HG02571 (cell line): ENCODE results near the gene ERCC5.
A peak's percentile ranks its signal among the peaks of the same experiment; 100 is the strongest.

Experiments
- ATAC-seq: cut with Tn5 transposase; IDR thresholded peaks from one replicate; pipeline ENCODE4 v1.9.1; 2021; ENCODE audit warnings: mild to moderate bottlenecking, moderate library complexity; ENCODE audit not compliant: unreplicated experiment

ERCC5 gene

GRCh38 chr13:102839462-102839861 lies 6.4 kb upstream of the ERCC5 start:
- ATAC-seq, result no peak

GRCh38 chr13:102845289-102845629 lies 573 bp upstream of the ERCC5 start:
- ATAC-seq, result peak; percentile 21

DNA sequence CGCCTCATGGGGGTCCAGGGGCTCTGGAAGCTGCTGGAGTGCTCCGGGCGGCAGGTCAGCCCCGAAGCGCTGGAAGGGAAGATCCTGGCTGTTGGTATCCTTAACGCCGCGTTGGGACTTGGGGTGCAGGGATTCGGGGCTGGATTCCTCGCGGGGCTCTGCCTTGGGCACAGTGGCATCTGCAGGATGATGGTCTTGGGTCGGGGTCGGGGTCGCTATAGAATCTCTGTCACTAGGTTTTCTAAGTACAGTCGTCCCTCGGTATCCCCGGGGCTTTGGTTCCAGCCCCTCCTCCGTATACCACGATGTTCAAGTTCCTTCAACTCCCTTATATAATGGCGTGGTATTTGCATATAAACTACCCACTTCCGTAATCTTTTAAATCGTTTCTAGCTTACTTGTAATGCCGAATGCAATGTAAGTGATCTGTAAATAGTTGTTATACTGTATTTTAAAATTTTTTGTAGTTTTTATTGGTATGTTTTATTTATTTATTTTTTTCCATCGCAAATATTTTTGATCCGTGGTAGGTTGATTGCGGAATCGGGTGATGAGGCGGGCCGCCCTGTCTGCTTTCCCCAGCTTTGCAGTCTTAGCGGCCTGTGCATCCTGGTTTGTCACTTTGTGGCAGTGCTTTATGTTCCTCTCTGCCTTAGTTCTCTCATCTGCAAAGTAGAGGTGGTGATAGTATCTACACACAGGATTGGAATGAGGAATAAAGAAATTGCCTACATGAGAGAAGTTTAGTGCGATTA lies 606 bp downstream of the ERCC5 start:
- ATAC-seq, result peak; percentile 26

DNA sequence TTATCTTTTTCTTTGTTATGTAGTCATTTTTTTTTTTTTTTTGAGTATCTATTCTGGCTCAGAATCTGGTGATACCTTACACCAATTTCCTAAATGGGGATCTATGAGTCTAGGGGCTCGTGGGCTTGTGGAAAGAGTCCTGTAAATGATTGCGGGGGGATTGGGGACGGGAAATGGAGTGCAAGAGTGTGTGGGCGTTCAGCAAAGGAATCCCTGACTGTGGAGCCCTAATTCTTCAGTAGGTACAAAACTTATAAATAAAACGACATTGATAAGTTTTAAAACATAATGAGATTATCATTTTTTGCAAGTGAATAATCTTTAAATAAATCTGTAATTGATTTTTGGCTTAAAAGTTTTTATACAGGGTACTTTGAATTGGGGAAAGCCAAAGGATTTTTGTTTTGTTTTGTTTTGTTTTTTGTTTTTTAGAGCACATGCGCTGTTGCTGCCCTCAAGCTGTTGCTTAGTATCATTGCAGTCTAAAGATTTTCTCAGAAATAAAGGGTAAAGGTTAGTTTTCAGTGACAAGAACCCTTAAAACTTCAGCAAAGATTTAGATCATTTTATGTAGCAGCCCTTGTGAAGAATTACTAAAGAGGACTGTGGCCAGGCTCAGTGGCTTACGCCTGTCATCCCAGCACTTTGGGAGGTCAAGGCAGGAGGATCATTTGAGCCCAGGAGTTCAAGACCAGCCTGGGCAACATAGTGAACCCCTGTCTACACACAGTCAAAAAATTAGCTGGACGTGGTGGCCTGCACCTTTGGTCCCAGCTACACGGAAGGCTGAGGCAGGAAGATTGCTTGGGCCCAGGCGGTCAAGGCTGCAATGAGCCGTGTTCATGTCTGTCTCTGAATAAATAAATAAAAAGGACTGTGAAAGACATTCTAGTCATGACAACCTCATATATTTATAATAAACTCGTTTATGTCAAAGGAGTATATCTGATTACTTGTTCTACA lies 1.7 kb downstream of the ERCC5 start:
- no peak for ATAC-seq

DNA sequence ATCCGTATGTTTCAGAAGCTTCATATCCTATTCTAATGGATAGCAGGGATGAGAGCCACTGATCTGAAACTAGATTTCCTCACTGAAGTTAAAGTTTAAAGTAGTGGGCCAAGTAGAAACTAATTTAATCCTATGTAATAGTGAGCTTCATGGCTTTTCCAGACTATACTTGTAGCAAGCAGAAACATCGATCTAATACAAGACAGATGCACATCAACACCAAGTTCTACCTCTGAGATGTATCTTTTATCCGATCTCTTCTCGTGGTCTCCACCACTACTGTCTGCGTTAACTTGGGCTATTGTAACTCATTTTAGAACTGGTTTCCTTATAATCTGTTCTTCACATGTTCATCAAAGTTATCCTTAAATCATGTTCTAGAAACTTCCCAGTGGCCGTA lies 3.1 kb downstream of the ERCC5 start:
- no peak for ATAC-seq

DNA sequence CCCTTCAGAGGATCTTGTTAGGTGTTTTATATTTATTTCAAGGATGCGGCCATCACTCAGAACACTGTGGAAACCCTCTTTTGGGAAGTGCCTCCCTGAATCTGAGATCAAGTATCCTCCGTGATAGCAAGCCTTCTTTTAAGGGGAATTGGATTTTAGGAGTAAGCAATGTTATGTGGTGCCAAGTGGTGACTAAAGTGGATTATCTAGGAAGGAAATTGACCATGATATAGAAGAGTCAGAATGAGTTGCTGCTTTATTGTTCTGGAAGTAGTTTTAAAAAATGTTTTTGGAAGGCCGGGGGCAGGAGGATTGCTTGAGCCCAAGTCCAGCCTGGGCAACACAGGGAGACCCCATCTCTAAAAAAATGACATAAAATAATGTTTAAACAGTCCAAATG lies 6.7 kb downstream of the ERCC5 start:
- no peak for ATAC-seq

- ATAC-seq, result no peak
These were observed 8.8 kb downstream of the ERCC5 start for GRCh38 chr13:102854675-102855074.

DNA sequence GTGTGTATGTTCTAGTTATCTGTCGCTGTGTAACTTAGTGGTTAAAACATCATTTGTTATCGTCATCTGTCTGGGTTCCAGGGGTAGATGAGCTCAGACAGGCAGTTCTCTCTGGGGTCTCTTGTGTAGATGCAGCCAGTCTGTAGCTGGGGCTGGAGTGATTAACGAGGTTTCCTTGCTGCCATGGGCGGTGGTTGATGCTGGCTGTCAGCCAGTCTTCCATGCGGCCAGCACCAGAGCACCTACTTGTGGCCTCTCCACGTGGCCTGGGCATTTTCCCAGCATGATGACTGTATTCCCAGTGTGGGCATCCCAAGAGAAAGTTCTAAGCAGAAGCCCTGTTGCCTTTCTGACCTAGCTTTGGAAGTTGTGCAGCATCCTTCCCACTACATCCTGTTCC lies 10.7 kb downstream of the ERCC5 start:
- ATAC-seq, result no peak

DNA sequence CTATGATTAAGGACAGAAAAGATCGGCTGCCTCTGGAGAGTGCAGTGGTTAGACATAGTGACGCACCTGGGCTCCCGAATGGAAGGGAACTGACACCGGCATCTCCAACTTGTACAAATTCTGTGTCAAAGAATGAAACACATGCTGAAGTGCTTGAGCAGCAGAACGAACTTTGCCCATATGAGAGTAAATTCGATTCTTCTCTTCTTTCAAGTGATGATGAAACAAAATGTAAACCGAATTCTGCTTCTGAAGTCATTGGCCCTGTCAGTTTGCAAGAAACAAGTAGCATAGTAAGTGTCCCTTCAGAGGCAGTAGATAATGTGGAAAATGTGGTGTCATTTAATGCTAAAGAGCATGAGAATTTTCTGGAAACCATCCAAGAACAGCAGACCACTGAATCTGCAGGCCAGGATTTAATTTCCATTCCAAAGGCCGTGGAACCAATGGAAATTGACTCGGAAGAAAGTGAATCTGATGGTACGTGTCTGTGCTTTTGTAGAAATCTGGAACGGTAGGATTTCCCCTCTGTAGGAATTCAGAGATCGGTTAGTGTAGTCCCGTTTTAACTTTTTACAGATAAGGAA lies 16.9 kb downstream of the ERCC5 start:
- ATAC-seq, result no peak

DNA sequence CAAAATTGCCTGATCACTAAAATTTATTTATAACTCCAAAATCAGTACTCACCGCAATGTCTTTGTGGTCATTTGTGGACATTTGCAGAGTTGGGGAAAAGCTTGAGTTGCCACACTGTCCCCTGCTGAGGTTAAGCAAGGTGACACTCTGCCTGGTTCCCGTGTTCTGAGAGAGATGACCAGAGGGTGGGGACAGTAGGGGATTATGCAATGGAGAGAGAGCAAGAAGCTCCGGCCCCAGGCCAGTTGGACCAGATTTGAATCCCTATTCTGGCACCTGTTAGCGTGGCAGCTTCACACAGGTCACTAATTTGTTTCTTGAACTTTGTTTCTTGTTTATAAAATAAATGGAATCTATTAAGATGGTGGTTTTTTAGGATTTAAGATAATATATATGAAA lies 17.8 kb downstream of the ERCC5 start:
- no peak for ATAC-seq

GRCh38 chr13:102868366-102868936 lies 22.6 kb downstream of the ERCC5 start:
- ATAC-seq, result no peak

DNA sequence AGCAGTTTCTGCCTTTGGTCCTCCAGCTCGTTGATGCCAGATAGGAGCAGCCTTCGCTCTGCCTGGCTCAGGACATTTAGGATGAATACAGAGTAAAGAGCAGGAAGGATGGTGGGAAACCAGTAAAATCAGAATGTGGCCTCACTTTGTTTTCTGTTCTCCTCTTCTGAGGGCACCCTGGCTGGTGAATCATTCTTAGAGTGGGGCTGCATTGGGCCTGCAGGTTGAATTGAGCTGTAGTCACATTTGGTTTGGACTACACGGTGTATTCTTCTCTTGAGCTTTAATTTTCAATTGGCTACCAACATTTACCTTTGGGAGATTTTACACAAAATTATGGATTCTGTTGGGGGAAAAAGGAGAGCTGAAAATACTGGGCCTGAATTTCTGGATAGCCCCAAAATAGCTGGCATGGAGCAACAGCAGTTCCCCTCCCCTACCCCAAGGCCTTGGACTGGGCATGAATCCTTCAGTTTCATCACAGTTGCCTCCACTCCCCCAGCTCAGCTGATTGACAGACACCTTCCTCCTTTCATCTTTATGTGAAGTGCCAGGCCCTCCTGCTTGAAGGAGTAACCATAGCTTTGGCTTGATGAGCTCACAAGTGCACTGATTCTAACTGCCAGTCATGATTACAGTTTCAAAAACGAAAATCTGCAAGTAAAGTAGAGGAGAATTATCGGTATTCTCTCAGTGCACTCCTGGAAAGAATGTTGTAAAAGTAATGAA lies 24.3 kb downstream of the ERCC5 start:
- no peak for ATAC-seq

- ATAC-seq, result no peak
These were observed 25.0 kb downstream of the ERCC5 start for GRCh38 chr13:102870677-102871415.

- ATAC-seq, result no peak
These were observed 26.3 kb downstream of the ERCC5 start for GRCh38 chr13:102872131-102872530.

- no peak for ATAC-seq
These were observed 26.7 kb downstream of the ERCC5 start for GRCh38 chr13:102872531-102872930.

DNA sequence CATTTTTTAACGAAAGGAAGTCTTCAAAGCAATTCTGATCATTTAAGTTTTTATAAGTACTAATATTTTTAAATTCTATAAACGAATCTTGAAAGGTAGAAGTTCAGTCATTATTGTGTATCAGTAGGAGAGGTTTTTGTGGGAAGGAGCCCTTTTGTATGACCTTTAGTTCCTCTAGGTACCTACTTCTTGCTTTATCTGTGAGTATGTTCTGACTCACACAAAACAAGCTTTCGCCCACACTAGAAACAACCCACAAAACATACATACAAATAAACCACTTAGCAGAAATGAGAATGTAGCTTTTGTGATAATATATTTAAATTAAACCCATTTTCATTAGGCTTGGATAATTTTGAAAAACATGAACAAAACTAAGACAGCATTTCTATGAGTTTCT lies 27.8 kb downstream of the ERCC5 start:
- peak; percentile 61 for ATAC-seq

DNA sequence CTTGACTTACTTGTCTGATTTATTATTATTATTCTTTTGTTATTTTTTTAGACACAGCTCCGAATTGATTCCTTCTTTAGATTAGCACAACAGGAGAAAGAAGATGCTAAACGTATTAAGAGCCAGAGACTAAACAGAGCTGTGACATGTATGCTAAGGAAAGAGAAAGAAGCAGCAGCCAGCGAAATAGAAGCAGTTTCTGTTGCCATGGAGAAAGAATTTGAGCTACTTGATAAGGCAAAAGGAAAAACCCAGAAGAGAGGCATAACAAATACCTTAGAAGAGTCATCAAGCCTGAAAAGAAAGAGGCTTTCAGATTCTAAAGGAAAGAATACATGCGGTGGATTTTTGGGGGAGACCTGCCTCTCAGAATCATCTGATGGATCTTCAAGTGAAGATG lies 29.4 kb downstream of the ERCC5 start:
- no peak for ATAC-seq

DNA sequence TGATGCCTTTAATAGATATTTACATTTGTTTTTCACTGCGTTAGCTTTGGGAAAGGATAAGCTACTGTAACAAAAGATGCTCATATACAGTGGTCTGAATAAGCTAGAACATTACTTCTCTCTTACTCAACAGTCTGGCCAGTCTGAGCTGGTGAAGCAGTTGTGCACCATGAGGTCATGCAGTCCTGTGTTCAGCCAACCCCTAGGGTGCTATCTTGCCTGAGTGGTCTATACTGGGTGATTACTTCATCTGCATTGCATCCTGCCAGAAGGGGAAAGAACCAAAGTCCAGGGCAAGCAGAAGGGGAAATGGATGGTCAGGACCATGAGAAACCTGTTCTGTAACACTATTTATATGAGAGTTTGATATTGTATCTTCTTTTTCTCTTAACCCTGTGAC lies 31.5 kb downstream of the ERCC5 start:
- ATAC-seq, result no peak

DNA sequence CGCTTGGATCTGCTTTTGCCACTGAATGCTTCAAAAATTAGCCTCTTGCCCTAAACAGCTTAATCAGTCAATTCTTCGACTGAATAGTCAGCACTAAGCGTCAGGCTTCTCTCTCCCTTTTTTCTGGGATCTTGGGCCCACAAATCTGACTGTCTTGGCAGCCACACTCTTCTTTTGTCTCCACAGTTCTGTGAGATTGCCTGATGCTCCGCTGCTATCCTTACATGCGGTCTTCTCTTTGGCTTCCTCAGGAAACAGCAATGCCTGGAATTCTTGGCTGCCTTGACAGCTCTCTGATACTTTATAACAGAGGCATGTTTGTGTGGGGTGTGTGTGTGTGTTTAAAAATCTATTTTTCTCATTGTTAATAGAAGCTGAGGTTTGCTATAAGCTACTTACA lies 32.6 kb downstream of the ERCC5 start:
- ATAC-seq, result no peak
